Lower leg skin (tissue), 3 donors: ENCODE data around the gene MACROD1.

Experiments
- CTCF ChIP-seq, 3 donors: fragments of 450-650 bp; IDR thresholded peaks; one replicate each; pipeline ENCODE4 v1.5.1; 2016; ENCODE audit warnings: antibody characterized with exemption in 3 of 3, mild to moderate bottlenecking in 3 of 3, moderate library complexity in 2 of 3
- POLR2A ChIP-seq, 2 donors: fragments of 450-650 bp; IDR thresholded peaks; one replicate each; pipeline ENCODE4 v1.6.1; 2016 to 2017; ENCODE audit warnings: antibody characterized with exemption in 2 of 2, mild to moderate bottlenecking in 1 of 2, moderate library complexity in 1 of 2

- TF ChIP-seq CTCF (IDR thresholded peaks at IDR 0.05) (no peak), POLR2A (IDR thresholded peaks at IDR 0.05) (no peak)
These were observed 164.2 kb downstream of the MACROD1 start for GRCh38 chr11:64001484-64002420.
